Stimulated activated naive CD8-positive, alpha-beta T cell treated with anti-CD3 and anti-CD28 coated beads, Interleukin-15, Interleukin-2, amounts not matched to agents 100 ng/mL and 50 ng/mL, for 24 hours (primary cell): ENCODE results near the gene SPATA12.
"Not testable (repeated sequence)": the region's sequence is repeated elsewhere in the genome, so short reads cannot be mapped to it uniquely, and the experiment has no call there.

ENCODE experiments used
- H3K27ac Mint-ChIP-seq: one replicate; pipeline ENCODE4 v1.8.0; 2021; ENCODE audit warnings: mild to moderate bottlenecking, mixed read lengths
- H3K27me3 Mint-ChIP-seq: one replicate; pipeline ENCODE4 v1.8.0; 2021; ENCODE audit warnings: mixed read lengths
- H3K36me3 Mint-ChIP-seq: one replicate; pipeline ENCODE4 v1.8.0; 2021; ENCODE audit warnings: low read depth, mixed read lengths
- H3K4me1 Mint-ChIP-seq: one replicate; pipeline ENCODE4 v1.8.0; 2021; ENCODE audit warnings: low read depth, mixed read lengths
- H3K4me3 Mint-ChIP-seq: one replicate; pipeline ENCODE4 v1.8.0; 2021; ENCODE audit warnings: mild to moderate bottlenecking, mixed read lengths
- H3K9me3 Mint-ChIP-seq: one replicate; pipeline ENCODE4 v1.8.0; 2021; ENCODE audit warnings: mixed read lengths

Gene SPATA12

DNA sequence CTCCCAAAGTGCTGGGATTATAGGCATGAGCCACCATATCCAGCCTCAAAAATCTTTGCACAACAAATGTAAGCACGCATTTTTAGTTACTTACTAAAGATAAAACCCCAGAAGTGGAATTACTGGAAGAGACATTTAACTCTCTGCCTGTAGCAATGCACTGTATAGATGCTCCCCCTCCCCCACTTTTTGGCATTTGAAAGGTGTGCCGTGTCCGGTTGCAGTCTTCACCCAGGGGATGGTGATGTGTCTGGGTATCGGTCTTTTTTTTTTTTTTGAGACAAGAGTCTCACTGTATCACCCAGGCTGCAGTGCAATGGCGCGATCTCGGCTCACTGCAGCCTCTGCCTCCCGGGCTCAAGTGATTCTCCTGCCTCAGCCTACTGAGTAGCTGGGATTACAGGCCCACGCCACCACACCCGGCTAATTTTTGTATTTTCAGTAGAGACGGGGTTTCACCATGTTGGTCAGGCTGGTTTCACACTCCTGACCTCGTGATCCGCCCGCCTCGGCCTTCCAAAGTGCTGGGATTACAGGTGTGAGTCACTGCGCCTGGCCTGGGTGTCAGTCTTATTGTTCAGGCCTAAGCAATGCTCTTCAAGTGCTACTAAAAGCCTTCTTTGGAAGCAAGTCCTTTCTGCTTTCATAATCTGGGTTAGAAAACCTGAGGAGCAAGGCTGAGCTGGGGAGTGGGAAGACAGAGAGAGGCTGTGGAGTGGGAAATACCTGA lies 23.0 kb downstream of the SPATA12 start:
- not testable (repeated sequence) for H3K4me3 Mint-ChIP-seq, H3K27ac Mint-ChIP-seq, H3K4me1 Mint-ChIP-seq, H3K9me3 Mint-ChIP-seq, H3K36me3 Mint-ChIP-seq
- H3K27me3 Mint-ChIP-seq = peaks cover 18% of the 10 kb centered on the region

DNA sequence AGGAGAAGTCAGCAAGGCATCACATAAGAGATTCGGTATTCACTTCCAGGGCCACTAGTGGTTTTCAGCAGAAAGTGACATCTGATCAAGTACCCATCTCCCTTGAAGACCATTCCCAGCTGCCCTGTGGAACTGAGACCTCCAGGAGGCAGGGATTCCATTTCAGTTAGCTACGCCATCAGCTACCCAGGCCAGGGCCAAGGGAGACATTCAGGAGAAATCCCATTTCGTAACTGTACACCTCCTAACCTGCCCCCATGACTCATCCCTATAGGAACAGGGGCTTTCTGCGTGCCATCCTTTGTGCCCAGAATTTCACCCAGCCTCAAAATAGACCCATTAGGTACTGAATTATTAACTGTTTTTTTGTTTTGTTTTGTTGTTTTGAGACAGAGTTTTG lies 24.7 kb downstream of the SPATA12 start:
- Mint-ChIP-seq H3K27ac (no peak overlapping the region), H3K27me3 (peaks cover 13% of the 10 kb centered on the region), H3K4me1 (no peaks in the 10 kb centered on the region), H3K9me3 (no peaks in the 10 kb centered on the region), H3K36me3 (no peaks in the 10 kb centered on the region), H3K4me3 (no peak overlapping the region)

DNA sequence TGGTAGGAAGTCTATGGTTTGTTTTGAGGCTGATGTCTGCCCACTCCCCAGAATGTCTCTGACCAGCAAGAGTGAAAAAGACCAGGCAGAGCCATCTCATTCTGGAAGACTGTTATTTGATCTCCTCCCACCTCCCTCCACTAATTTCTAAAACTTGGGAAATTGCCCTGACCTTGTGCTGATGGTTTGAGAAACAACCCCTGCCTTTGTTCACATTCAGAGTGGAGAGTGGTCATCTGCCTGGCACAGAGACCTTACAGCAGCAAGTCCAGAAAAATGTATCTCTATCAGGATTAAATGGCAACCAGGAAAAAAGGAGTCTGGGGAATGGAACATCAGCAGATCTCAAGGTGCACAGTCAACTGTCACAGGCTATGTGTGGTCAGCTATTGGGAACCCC lies 25.7 kb downstream of the SPATA12 start:
- Mint-ChIP-seq H3K4me3 (no peak overlapping the region), H3K36me3 (no peaks in the 10 kb centered on the region), H3K9me3 (no peaks in the 10 kb centered on the region), H3K27me3 (peaks cover 3% of the 10 kb centered on the region), H3K27ac (no peak overlapping the region), H3K4me1 (no peaks in the 10 kb centered on the region)

DNA sequence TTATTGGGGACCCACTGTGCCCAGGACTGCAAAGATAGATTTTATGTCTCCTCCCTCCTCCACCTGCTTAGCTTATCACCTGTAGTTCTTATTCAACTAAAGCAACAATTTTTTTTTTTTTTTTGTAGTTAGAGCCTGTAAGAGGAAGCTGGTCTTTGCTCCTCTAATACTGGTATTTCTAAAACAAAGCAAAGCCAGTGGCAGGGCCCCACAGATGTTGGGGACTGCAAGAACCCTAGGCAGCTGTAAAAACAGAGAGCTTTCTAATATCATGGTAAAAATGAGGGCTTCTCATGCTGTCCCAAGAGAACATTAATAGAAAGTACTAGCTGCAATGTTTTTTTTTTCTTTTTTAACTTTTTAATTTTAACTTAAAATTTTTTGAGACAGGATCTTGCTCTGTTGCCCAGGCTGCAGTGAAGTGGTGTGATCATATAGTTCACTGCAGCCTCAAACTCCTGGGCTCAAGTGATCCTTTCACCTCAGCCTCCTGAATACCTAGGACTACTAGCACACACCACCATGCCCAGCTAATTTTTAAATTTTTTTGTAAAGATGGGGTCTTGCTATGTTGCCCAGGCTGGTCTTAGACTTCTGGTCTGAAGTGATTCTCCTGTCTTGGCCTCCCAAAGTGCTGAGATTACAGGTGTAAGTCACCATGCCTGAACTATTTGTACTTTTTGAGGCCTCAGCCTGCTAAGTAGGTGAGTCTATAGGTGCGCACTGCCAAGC lies 27.1 kb downstream of the SPATA12 start:
- Mint-ChIP-seq H3K27me3 (no peaks in the 10 kb centered on the region), H3K4me3 (no peak overlapping the region), H3K36me3 (no peaks in the 10 kb centered on the region), H3K4me1 (no peaks in the 10 kb centered on the region), H3K9me3 (no peaks in the 10 kb centered on the region), H3K27ac (no peak overlapping the region)

DNA sequence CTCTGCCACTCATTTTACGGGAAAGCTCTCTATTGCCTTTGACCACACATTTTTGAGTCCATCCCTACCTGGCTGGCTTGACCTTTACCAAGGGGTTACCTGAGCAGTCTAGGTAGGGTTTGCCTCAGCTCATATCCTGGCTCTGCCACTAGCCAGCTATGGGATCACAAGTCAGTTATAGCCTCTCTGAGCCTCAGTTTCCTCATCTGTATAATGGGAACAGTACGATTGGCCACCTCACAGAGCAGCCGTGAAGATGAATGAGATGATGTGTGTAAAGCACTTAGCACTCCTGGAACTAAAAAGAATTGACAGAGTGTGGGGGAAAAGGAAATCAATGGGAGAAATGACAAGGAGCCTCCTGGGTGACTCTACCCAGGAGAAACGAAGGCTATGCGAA lies 28.0 kb downstream of the SPATA12 start:
- no peak overlapping the region for H3K4me3 Mint-ChIP-seq
- no peaks in the 10 kb centered on the region for H3K9me3 Mint-ChIP-seq
- H3K4me1 Mint-ChIP-seq = no peaks in the 10 kb centered on the region
- H3K27me3 Mint-ChIP-seq = no peaks in the 10 kb centered on the region
- H3K36me3 Mint-ChIP-seq = no peaks in the 10 kb centered on the region
- no peak overlapping the region for H3K27ac Mint-ChIP-seq

DNA sequence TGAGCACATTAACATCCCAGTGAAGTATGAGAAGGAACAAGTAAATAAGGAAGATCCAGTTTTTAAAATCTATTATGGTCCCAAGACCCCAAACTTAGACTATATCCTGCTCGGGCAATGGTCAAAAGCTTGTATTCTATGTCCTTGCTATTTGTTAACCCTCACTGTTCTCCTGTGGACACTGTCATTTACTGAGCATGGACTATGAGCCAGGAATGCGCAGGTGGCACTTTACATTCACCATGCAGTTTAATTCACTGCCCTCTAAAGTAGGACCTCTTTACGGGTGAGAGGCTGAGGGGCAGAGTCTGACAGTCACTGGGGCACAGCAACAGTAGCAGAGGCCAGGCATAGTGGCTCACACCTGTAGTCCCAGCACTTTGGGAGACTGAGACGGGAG lies 28.6 kb downstream of the SPATA12 start:
- Mint-ChIP-seq H3K9me3 (no peaks in the 10 kb centered on the region), H3K27ac (no peak overlapping the region), H3K4me3 (no peak overlapping the region), H3K4me1 (no peaks in the 10 kb centered on the region), H3K27me3 (peaks cover 3% of the 10 kb centered on the region), H3K36me3 (no peaks in the 10 kb centered on the region)

DNA sequence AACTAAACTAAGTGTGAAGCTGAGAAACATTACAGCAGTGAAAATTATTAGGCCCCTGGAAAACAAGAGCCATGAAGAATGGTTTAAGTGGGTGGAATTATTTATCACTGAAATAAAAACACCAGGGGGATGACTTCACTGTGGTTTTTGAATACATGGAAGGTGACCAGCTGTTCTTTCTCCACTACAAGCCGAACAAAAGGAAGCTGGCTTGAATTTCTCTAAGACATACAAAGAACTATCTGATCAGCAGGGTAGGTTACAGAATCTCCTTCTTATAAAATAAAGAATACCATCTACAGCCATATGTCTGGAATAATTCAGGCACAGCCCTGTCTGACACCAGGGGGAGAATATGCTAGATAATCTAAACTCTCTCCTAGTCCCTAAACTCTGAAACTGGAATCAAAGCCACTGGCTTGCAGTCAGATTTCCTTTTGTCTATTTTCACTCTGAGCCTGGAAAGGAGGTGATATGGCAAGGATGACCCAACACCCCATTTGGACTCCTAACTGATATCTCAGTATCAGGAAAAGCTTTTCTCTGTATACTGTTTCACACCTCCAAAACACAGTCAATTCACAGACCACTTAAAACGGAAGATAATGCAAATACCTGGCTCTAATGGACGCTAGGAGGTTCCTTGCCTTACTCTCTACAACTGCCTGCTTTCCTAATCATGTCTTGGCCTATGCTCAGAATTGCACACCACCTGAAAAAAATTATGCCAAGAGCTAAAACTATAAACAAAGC lies 31.2 kb downstream of the SPATA12 start:
- H3K27me3 Mint-ChIP-seq = peaks cover 4% of the 10 kb centered on the region
- no peaks in the 10 kb centered on the region for H3K36me3 Mint-ChIP-seq
- no peaks in the 10 kb centered on the region for H3K9me3 Mint-ChIP-seq

DNA sequence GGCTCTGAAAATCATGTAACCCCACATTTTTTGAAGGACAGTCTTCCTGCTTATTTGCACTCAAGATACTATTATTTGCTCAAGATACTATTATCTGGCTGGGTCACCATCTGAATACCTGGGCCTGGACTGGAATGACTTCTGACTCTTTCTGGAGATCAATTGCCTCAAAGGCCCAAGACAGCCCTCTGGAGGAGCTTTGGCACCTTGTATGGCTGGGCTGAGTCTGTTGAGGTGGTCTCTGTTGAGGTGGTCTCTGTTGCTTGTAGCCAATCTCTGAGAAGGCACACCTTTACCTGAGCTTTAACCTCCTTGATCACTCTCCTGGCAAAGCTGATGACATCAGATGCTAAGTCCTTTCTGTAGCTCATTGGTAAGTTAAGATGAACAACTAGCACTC lies 33.0 kb downstream of the SPATA12 start:
- H3K4me3 Mint-ChIP-seq = no peak overlapping the region
- H3K27ac Mint-ChIP-seq = no peak overlapping the region
- no peaks in the 10 kb centered on the region for H3K4me1 Mint-ChIP-seq
- no peaks in the 10 kb centered on the region for H3K9me3 Mint-ChIP-seq
- H3K27me3 Mint-ChIP-seq = peaks cover 4% of the 10 kb centered on the region
- no peaks in the 10 kb centered on the region for H3K36me3 Mint-ChIP-seq

More for the DNA sequence above, 31.2 kb downstream of the SPATA12 start:
- no peaks in the 10 kb centered on the region for H3K4me1 Mint-ChIP-seq
- no peak overlapping the region for H3K27ac Mint-ChIP-seq
- no peak overlapping the region for H3K4me3 Mint-ChIP-seq

DNA sequence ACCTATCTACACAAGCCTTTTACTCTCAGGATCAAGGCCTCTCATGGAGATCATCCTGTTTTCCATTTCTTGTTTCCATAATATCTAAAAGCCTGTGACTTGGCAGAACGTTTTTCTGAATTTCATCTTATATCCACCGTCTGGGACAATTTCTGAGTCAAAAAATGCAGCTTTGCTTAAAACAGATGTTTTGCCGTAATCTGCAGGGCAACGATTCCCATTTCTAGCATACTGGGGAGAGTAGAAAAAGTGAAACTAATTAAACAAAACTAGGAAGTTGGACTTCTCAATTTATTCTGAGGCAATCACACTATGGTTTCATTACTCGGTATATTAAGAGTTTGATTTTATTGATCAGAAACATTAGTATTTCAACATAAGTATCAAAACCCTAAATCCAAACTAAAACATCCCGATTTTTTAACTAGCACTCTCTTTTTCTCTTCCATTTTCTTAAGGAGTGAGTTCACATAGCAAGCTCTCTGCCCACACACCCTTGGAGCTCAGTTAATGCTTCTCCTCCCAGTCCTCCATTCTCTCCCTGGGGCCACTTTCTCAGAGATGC lies 33.6 kb downstream of the SPATA12 start:
- H3K36me3 Mint-ChIP-seq = no peaks in the 10 kb centered on the region
- no peak overlapping the region for H3K27ac Mint-ChIP-seq
- peaks cover 4% of the 10 kb centered on the region for H3K27me3 Mint-ChIP-seq
- no peak overlapping the region for H3K4me3 Mint-ChIP-seq
- H3K9me3 Mint-ChIP-seq = no peaks in the 10 kb centered on the region
- H3K4me1 Mint-ChIP-seq = no peaks in the 10 kb centered on the region

DNA sequence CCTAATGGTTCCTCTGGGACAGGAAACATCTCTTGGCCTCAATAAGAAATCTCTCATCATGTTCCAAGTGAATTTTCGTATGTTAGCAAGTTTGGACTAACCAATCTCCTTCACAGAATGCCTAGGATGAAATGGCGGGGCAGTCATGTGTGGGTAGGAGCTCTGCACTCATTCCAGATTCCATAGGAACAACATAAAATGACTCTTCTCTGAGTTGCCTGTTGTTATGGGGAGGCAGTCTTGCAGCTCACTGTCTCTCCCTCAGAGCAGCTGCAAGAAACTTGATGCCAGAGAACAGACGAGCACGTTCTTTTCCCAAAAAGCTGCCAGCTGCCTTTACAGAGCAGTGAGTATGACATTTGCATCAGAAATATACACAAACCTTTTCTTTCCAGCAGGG lies 34.1 kb downstream of the SPATA12 start:
- Mint-ChIP-seq H3K27ac (no peak overlapping the region), H3K27me3 (peaks cover 4% of the 10 kb centered on the region), H3K36me3 (no peaks in the 10 kb centered on the region), H3K4me3 (no peak overlapping the region), H3K4me1 (no peaks in the 10 kb centered on the region), H3K9me3 (no peaks in the 10 kb centered on the region)

DNA sequence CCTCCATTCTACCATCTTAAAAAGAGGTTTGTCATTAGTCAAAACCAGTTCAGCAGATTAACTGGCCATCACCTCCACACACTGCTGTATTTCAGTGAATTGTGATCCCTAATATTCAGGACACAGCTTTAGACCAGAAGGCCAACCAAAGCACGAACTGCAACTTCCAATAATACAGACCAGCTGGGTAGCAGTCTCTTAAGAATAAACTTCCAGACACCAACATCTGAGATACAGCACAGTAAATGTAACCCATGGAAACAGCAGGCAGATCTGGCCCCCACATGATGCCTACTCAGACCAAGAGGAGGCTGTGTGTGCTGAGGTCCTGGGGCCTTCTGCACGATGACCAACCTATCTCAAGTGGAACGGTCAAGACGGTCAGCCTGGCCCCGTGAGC lies 34.9 kb downstream of the SPATA12 start:
- Mint-ChIP-seq H3K4me3 (no peak overlapping the region), H3K27me3 (peaks cover 7% of the 10 kb centered on the region), H3K27ac (no peak overlapping the region), H3K36me3 (no peaks in the 10 kb centered on the region), H3K4me1 (no peaks in the 10 kb centered on the region), H3K9me3 (no peaks in the 10 kb centered on the region)

DNA sequence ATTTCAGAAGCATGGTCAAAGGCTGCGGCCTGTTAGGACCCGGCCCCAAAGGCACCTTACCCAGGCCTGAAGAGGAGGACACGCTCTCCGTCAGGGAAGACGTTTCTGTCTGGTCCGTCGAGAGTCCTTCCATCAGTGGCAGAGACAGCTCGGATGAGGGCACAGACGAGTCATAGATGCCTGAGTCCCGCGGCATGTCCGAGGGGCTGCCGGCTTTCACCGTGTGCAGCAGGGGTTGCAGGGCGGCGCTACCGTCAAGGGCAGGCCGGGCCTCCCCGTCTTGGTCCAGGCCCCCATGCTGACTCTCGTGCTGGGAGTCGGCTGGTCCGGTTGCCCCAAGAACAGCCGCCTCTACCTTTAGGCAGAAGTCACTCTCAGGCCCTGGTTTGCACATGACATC lies 37.1 kb downstream of the SPATA12 start:
- Mint-ChIP-seq H3K27me3 (peaks cover 7% of the 10 kb centered on the region), H3K27ac (no peak overlapping the region), H3K4me1 (no peaks in the 10 kb centered on the region), H3K4me3 (no peak overlapping the region), H3K36me3 (no peaks in the 10 kb centered on the region), H3K9me3 (no peaks in the 10 kb centered on the region)

DNA sequence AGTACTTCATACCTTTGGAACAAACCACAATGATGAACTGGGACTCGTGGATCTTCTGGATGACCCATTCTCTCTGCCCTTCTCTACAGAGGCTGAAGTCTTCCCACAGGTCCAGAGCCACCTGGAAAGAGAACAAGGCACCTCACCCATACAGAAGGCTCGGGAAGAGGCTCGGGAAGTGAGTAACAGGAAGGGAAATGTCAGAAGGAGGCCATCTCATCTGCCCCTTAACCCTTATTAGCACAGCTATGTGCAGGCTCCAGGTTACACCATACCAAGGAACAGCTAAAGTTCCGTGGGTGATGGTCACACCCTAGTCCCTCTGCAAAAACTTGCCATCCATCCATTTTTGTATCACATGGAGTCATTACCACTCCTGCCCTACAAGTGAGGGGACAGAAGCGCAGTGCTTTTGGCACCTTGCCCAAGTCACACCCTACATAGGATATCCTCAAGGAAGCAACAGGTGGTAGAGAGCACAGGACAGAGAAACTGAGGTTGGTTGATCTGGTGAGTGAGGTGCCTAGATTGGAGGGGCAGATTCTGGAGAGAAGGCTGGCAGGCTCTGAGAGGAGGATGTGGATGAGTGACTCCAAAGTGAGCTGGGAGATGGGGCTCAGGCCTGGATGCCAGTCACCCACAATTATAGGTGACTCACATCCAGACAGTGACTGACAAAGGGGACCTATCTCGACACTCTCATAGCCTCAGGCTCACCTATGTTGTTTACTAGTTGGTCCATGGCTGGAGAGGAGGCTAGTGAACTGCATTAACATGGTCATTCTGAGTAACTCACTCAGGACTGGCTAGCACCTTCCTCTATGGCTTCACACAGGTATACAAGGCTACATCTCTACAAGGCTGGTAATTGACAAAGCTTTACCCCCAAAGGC lies 38.2 kb downstream of the SPATA12 start:
- H3K27me3 Mint-ChIP-seq = peaks cover 7% of the 10 kb centered on the region
- no peaks in the 10 kb centered on the region for H3K4me1 Mint-ChIP-seq
- no peaks in the 10 kb centered on the region for H3K9me3 Mint-ChIP-seq
- H3K27ac Mint-ChIP-seq = no peak overlapping the region
- no peak overlapping the region for H3K4me3 Mint-ChIP-seq
- H3K36me3 Mint-ChIP-seq = no peaks in the 10 kb centered on the region

DNA sequence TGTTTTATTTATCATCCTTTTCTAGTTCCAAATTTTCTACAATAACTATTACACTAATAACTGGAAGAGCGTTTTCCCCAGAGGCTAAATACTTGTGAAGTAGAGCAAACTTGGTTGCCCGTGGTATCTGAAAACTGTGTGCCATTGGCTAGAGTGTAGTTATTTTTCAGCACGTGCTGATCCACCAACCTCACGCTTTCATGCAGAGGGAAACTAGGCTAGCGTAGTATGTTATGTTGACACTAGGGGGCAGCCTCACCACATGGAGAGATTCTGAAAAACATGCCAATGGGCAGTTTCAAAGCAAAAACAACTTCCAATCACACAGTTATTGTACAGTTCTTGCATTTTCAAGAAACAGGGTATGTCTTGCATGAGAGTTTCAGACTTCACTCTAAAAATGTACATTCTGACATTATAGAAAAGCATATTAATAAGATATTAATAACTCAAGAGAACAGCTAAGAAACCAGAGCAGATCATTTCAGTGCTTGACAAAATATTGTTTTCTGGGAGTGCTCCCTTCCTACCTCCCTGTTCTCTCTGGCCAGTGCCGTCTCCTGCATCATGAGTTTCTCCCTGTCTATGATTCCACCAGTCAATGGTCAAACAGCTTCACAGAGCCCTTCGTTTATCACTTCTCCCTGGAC lies 39.7 kb downstream of the SPATA12 start:
- H3K27me3 Mint-ChIP-seq = peaks cover 3% of the 10 kb centered on the region
- no peak overlapping the region for H3K4me3 Mint-ChIP-seq
- H3K9me3 Mint-ChIP-seq = no peaks in the 10 kb centered on the region
- no peaks in the 10 kb centered on the region for H3K4me1 Mint-ChIP-seq
- no peak overlapping the region for H3K27ac Mint-ChIP-seq
- H3K36me3 Mint-ChIP-seq = no peaks in the 10 kb centered on the region
